HEK293T (cell line): ENCODE results near the gene TMEM94.

ENCODE experiments used
- CTBP1 ChIP-seq: fragments of 450-650 bp; IDR thresholded peaks from 2 replicates; pipeline ENCODE4 v1.6.1; 2016; ENCODE audit warnings: borderline replicate concordance
- ELF4 ChIP-seq: fragments of 450-650 bp; IDR thresholded peaks from 2 replicates; pipeline ENCODE4 v1.6.1; 2017; ENCODE audit warnings: antibody characterized with exemption
- FOXK2 ChIP-seq: fragments of 450-650 bp; IDR thresholded peaks from 2 replicates; pipeline ENCODE4 v1.6.1; 2016; ENCODE audit warnings: mild to moderate bottlenecking
- FOXM1 ChIP-seq: fragments of 450-650 bp; IDR thresholded peaks from 2 replicates; pipeline ENCODE4 v1.6.1; 2017; ENCODE audit warnings: mild to moderate bottlenecking, borderline replicate concordance
- HDGF ChIP-seq: fragments of 450-650 bp; IDR thresholded peaks from 2 replicates; pipeline ENCODE4 v1.6.1; 2017; ENCODE audit warnings: antibody characterized with exemption, borderline replicate concordance
- L3MBTL2 ChIP-seq: fragments of 450-650 bp; conservative IDR thresholded peaks from 2 replicates; pipeline ENCODE4 v1.6.1; 2016; ENCODE audit warnings: mild to moderate bottlenecking
- SP1 ChIP-seq: fragments of 450-650 bp; IDR thresholded peaks from 2 replicates; pipeline ENCODE4 v1.6.1; 2017
- SUZ12 ChIP-seq: fragments of 450-650 bp; IDR thresholded peaks from 2 replicates; pipeline ENCODE4 v1.6.1; 2016; ENCODE audit warnings: mild to moderate bottlenecking
- ZNF384 ChIP-seq: fragments of 450-650 bp; IDR thresholded peaks from 2 replicates; pipeline ENCODE4 v1.6.1; 2016
- TF ChIP-seq, protein P1 (sequence below): fragments of 450-650 bp; IDR thresholded peaks from 2 replicates; pipeline ENCODE4 v1.6.1; 2016

GRCh38 chr17:75481194-75482068, 25.0 kb downstream of the TMEM94 start:
- TF ChIP-seq FOXK2 (no peak), ZNF384 (no peak), L3MBTL2 (no peak), FOXM1 (no peak), SUZ12 (no peak), CTBP1 (no peak), SP1 (no peak), HDGF (no peak), ELF4 (no peak)
- TF ChIP-seq, protein P1, sequence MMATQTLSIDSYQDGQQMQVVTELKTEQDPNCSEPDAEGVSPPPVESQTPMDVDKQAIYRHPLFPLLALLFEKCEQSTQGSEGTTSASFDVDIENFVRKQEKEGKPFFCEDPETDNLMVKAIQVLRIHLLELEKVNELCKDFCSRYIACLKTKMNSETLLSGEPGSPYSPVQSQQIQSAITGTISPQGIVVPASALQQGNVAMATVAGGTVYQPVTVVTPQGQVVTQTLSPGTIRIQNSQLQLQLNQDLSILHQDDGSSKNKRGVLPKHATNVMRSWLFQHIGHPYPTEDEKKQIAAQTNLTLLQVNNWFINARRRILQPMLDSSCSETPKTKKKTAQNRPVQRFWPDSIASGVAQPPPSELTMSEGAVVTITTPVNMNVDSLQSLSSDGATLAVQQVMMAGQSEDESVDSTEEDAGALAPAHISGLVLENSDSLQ: no peak
